ENCODE results near the gene AIG1. TPM values are rescaled to one million over a fixed set of nuclear protein-coding genes. Genes with fewer than 3 reads are reported as not detected.
"Not testable (repeated sequence)": the region's sequence is repeated elsewhere in the genome, so short reads cannot be mapped to it uniquely, and the experiment has no call there.

The AIG1 gene
- total RNA-seq, 1 experiment from 2014 or later = 175 TPM

GRCh38 chr6:143270026-143270425, 209.3 kb downstream of the AIG1 start:
- DNase-seq (ENCODE audit: low read depth) = peak; percentile 72

GRCh38 chr6:143271024-143271423, 210.3 kb downstream of the AIG1 start:
- peak; percentile 86 for DNase-seq (ENCODE audit: low read depth)

- DNase-seq (ENCODE audit: low read depth) = no peak
These were observed 215.7 kb downstream of the AIG1 start for GRCh38 chr6:143276436-143276835.

GRCh38 chr6:143279385-143279784, 218.7 kb downstream of the AIG1 start:
- DNase-seq (ENCODE audit: low read depth) = peak; percentile 51

- peak; percentile 14 for DNase-seq (ENCODE audit: low read depth)
These were observed 223.4 kb downstream of the AIG1 start for GRCh38 chr6:143283887-143284645.

GRCh38 chr6:143286251-143286795, 225.6 kb downstream of the AIG1 start:
- DNase-seq (ENCODE audit: low read depth) = peak; percentile 23

- no peak for DNase-seq (ENCODE audit: low read depth)
These were observed 228.2 kb downstream of the AIG1 start for GRCh38 chr6:143288923-143289322.

- DNase-seq (ENCODE audit: low read depth) = no peak
These were observed 229.5 kb downstream of the AIG1 start for GRCh38 chr6:143290206-143290605.

GRCh38 chr6:143293523-143293922, 232.8 kb downstream of the AIG1 start:
- DNase-seq (ENCODE audit: low read depth) = no peak

GRCh38 chr6:143294265-143294860, 233.7 kb downstream of the AIG1 start:
- no peak for DNase-seq (ENCODE audit: low read depth)

GRCh38 chr6:143295932-143296331, 235.2 kb downstream of the AIG1 start:
- no peak for DNase-seq (ENCODE audit: low read depth)

GRCh38 chr6:143298071-143298470, 237.4 kb downstream of the AIG1 start:
- DNase-seq (ENCODE audit: low read depth) = no peak

- DNase-seq (ENCODE audit: low read depth) = no peak
These were observed 238.8 kb downstream of the AIG1 start for GRCh38 chr6:143299253-143300166.

GRCh38 chr6:143301188-143301587, 240.5 kb downstream of the AIG1 start:
- DNase-seq (ENCODE audit: low read depth) = peak; percentile 25

GRCh38 chr6:143307760-143308159, 247.1 kb downstream of the AIG1 start:
- not testable (repeated sequence) for DNase-seq (ENCODE audit: low read depth)

GRCh38 chr6:143313163-143313562, 252.5 kb downstream of the AIG1 start:
- DNase-seq (ENCODE audit: low read depth) = no peak

- no peak for DNase-seq (ENCODE audit: low read depth)
These were observed 260.9 kb downstream of the AIG1 start for GRCh38 chr6:143321491-143322086.

GRCh38 chr6:143322386-143322785, 261.7 kb downstream of the AIG1 start:
- no peak for DNase-seq (ENCODE audit: low read depth)

- peak; percentile 47 for DNase-seq (ENCODE audit: low read depth)
These were observed 263.2 kb downstream of the AIG1 start for GRCh38 chr6:143323729-143324470.

- DNase-seq (ENCODE audit: low read depth) = peak; percentile 84
These were observed 264.9 kb downstream of the AIG1 start for GRCh38 chr6:143325379-143326140.
